ENCODE measurements around the gene KNDC1.

GRCh38 chr10:133264461-133264860, 104.4 kb downstream of the KNDC1 start:
- TF ChIP-seq CTCF (IDR thresholded peaks at IDR 0.05) (no peak), POLR2AphosphoS5 (IDR thresholded peaks at IDR 0.05) (no peak), POLR2A (IDR thresholded peaks at IDR 0.05; ENCODE audit: low read depth) (no peak)

All from esophagus muscularis mucosa (tissue), 3 donors.